Heart left ventricle (tissue), 16 donors: ENCODE data around the gene SLC7A1. TPM values are rescaled to one million over a fixed set of nuclear protein-coding genes. Genes with fewer than 3 reads are reported as not detected.

Experiments used
- ATAC-seq, 4 donors: fragments of 200-7000 bp; cut with Tn5 transposase; one replicate each; pipeline ENCODE4 v1.9.1; 2020 to 2022; ENCODE audit warnings: moderate library complexity in 4 of 4, mild to moderate bottlenecking in 3 of 4, moderate number of reproducible peaks in 1 of 4
- DNase-seq, 5 donors: peaks; one replicate each; pipeline ENCODE4 v3.0.0-alpha.2; 2020
- H3K27ac ChIP-seq, 12 donors: fragments of 200-600 bp; sonication (generic) in 4 of 12; one replicate each; pipeline versions ENCODE4 v1.5.0 to v1.8.0; 2016 to 2022; ENCODE audit warnings: mild to moderate bottlenecking in 2 of 12
- H3K27me3 ChIP-seq, 9 donors: fragments of 200-600 bp; sonication (generic) in 2 of 9; one replicate each; pipeline versions ENCODE4 v1.5.1 to v1.8.0; 2016 to 2022; ENCODE audit warnings: mild to moderate bottlenecking in 3 of 9
- H3K36me3 ChIP-seq, 9 donors: fragments of 200-600 bp; sonication (generic) in 2 of 9; one replicate each; pipeline versions ENCODE4 v1.5.0 to v1.8.0; 2018 to 2022; ENCODE audit warnings: mild to moderate bottlenecking in 2 of 9
- H3K4me1 ChIP-seq, 12 donors: fragments of 200-600 bp; sonication (generic) in 4 of 12; one replicate each; pipeline versions ENCODE4 v1.5.0 to v1.8.0; 2016 to 2022; ENCODE audit warnings: mild to moderate bottlenecking in 3 of 12
- H3K4me3 ChIP-seq, 12 donors: fragments of 200-600 bp; sonication (generic) in 4 of 12; one replicate each; pipeline versions ENCODE4 v1.5.0 to v1.8.0; 2017 to 2022; ENCODE audit warnings: mild to moderate bottlenecking in 9 of 12, moderate library complexity in 4 of 12
- H3K9me3 ChIP-seq, 12 donors: fragments of 200-600 bp; sonication (generic) in 4 of 12; one replicate each; pipeline versions ENCODE4 v1.5.0 to v1.8.0; 2016 to 2022; ENCODE audit warnings: mild to moderate bottlenecking in 1 of 12
- CTCF ChIP-seq, 12 donors: fragments of 200-600 bp; sonication (generic) in 4 of 12; IDR thresholded peaks; one replicate each; pipeline versions ENCODE4 v1.5.0 to v1.8.0; 2018 to 2022; ENCODE audit warnings: antibody characterized with exemption in 12 of 12, mild to moderate bottlenecking in 5 of 12
- POLR2A ChIP-seq, 2 donors: fragments of 450-650 bp; IDR thresholded peaks; one replicate each; pipeline ENCODE4 v1.6.1; 2017; ENCODE audit warnings: antibody characterized with exemption in 2 of 2, mild to moderate bottlenecking in 2 of 2, moderate library complexity in 2 of 2
- WGBS, 4 donors: extraction: QIAGEN DNeasy Blood & Tissue Kit in 2 of 4; methylation state at CpG; one replicate each; pipeline versions ENCODE4 v1.1.5 to v1.1.7; 2013 to 2018; 5-methylcytosine and 5-hydroxymethylcytosine counted together
- intact Hi-C, 10 donors: fragments of 100-400 bp; cut with DNase I; formaldehyde crosslinking; loops; one replicate each; pipeline versions ENCODE4 v1.11.1 to v1.14.2; 2022
- polyA plus RNA-seq, 2 donors: library from polyadenylated mRNA; stranded (reverse); fragments of 200-250 nt; gene quantifications; one replicate each; pipeline ENCODE4 v1.2.3, GENCODE V29; 2013
- total RNA-seq, 9 donors: library from RNA; depleted of rRNA in 2 of 9; stranded (reverse); fragments of >200 nt in 2 of 9; fragmentation: NEBNext Ultra II Directional in 3 of 9; extraction: Animal tissue kit (Norgen Biotek cat#: 25700) in 3 of 9; gene quantifications; one replicate each; pipeline versions ENCODE4 v1.1.0 to v1.2.4, GENCODE V29; 2016 to 2023
- donor health status: ischemic (EF 13 %, LVEDD 7.1; RV severe dilation, severe dysfunction).
- donor health status: healthy with polysubstance abuse.
- donor health status: DM: no; HTN: yes; CAD: no.
- donor health status: DM: no; HTN: no; CAD: no.
- donor health status: ischemic (EF 25% LVEDD 6.9; RV normal size, moderate dysfunction).
- donor health status: ischemic (EF 25% LVEDD 5.7; RV mildly dilated, moderate dysfunction).
- donor health status: healthy.
- donor health status: DM: yes; HTN: yes; CAD: no.
- donor health status: ischemic (EF 35%, LVEDD 5.7; RV mildly dilated, moderate dysfunction).
- donor health status: nonischemic (EF 11% LVEDD 7.7; RV severe dilation, severe dysfunction).
- donor health status: DM: yes; HTN: yes; CAD: no.
- donor health status: PGD.
- donor health status: ischemic (EF 29% LVEDD 5.4; RV normal size, mild dysfunction).
- donor health status: nonischemic (EF 23%, LVEDD 6.1; RV moderate dilation, normal function).

SLC7A1 gene
- total and polyA plus RNA-seq, 11 donors: 3.5 to 66.7 (median 14.3) TPM

GRCh38 chr13:29504691-29505090 is 90.8 kb downstream of the SLC7A1 start:
- H3K36me3 ChIP-seq: peaks cover 0 to 32% (median 6%) of the 10 kb centered on the region in 9 donors
- peaks cover 0 to 12% (median 0%) of the 10 kb centered on the region in 9 donors for H3K27me3 ChIP-seq
- H3K4me1 ChIP-seq: peaks cover 0 to 24% (median 15%) of the 10 kb centered on the region in 12 donors
- TF ChIP-seq CTCF (IDR thresholded peaks at IDR 0.05) (no peak), POLR2A (IDR thresholded peaks at IDR 0.05) (no peak)
- WGBS, 4 donors: 92 to 95% (median 93%) methylated on average over 15 of the region's 15 CpGs
- no peak overlapping the region for H3K27ac ChIP-seq
- H3K9me3 ChIP-seq: no peaks in the 10 kb centered on the region
- no peak overlapping the region for H3K4me3 ChIP-seq
- intact Hi-C loops: loop anchor here in 5 of 10 donors (5.0 to 10.0 kb wide), 4 partner anchors 340 to 608 kb away; no protein-coding TSS in a partner anchor
- ATAC-seq (no peak), DNase-seq (no peak)

GRCh38 chr13:29503041-29503837 is 92.2 kb downstream of the SLC7A1 start:
- 55 to 66% (median 65%) methylated on average over 31 to 32 of the region's 32 CpGs for WGBS, 4 donors
- no peak for TF ChIP-seq POLR2A (IDR thresholded peaks at IDR 0.05)
- TF ChIP-seq CTCF (IDR thresholded peaks at IDR 0.05): no peak
- ATAC-seq (no peak), DNase-seq (no peak)
- Histone ChIP-seq H3K4me3 (no peak overlapping the region), H3K27me3 (peaks cover 0 to 12% (median 0%) of the 10 kb centered on the region in 9 donors), H3K4me1 (peaks cover 0 to 13% (median 7%) of the 10 kb centered on the region in 12 donors), H3K27ac (no peak overlapping the region), H3K9me3 (no peaks in the 10 kb centered on the region), H3K36me3 (peaks cover 0 to 32% (median 13%) of the 10 kb centered on the region in 9 donors)
- intact Hi-C loops: loop anchor here in 2 of 10 donors (10.0 kb wide), 2 partner anchors 342 to 422 kb away; no protein-coding TSS in a partner anchor

GRCh38 chr13:29502391-29503008 is 93.0 kb downstream of the SLC7A1 start:
- 81 to 89% (median 83%) methylated on average over 12 to 13 of the region's 13 CpGs for WGBS, 4 donors
- intact Hi-C loops: loop anchor here in 2 of 10 donors (10.0 kb wide), 2 partner anchors 342 to 422 kb away; no protein-coding TSS in a partner anchor
- no peak overlapping the region for H3K27ac ChIP-seq
- peaks cover 0 to 36% (median 13%) of the 10 kb centered on the region in 9 donors for H3K36me3 ChIP-seq
- ATAC-seq: no peak
- H3K4me1 ChIP-seq: peaks cover 0 to 7% (median 2%) of the 10 kb centered on the region in 12 donors
- TF ChIP-seq POLR2A (IDR thresholded peaks at IDR 0.05): no peak
- TF ChIP-seq CTCF (IDR thresholded peaks at IDR 0.05): no peak
- no peak for DNase-seq
- H3K4me3 ChIP-seq: no peak overlapping the region
- no peaks in the 10 kb centered on the region for H3K9me3 ChIP-seq
- peaks cover 0 to 12% (median 0%) of the 10 kb centered on the region in 9 donors for H3K27me3 ChIP-seq

- WGBS, 4 donors: 83 to 88% (median 86%) methylated on average over 4 of the region's 4 CpGs
Observed at GRCh38 chr13:29501674-29502073, 93.8 kb downstream of the SLC7A1 start.

More at GRCh38 chr13:29501674-29502073, 93.8 kb downstream of the SLC7A1 start:
- peaks cover 0 to 12% (median 0%) of the 10 kb centered on the region in 9 donors for H3K27me3 ChIP-seq
- intact Hi-C loops: loop anchor here in 2 of 10 donors (10.0 kb wide), 2 partner anchors 343 to 423 kb away; no protein-coding TSS in a partner anchor
- no peak overlapping the region for H3K4me3 ChIP-seq
- TF ChIP-seq CTCF (IDR thresholded peaks at IDR 0.05) (no peak), POLR2A (IDR thresholded peaks at IDR 0.05) (no peak)
- H3K9me3 ChIP-seq: no peaks in the 10 kb centered on the region
- ATAC-seq (no peak), DNase-seq (no peak)
- H3K27ac ChIP-seq: no peak overlapping the region
- H3K4me1 ChIP-seq: peaks cover 0 to 9% (median 4%) of the 10 kb centered on the region in 12 donors
- H3K36me3 ChIP-seq: peaks cover 0 to 36% (median 13%) of the 10 kb centered on the region in 9 donors
